ENCODE measurements around the gene CXCL16. TPM values are rescaled to one million over a fixed set of nuclear protein-coding genes. Genes with fewer than 3 reads are reported as not detected.

Gene CXCL16
- total and polyA plus RNA-seq, 10 of the 15 experiments (the other 5 are each of a cell fraction or from before 2014, with no cell fraction given): 0.15 to 2.2 (median 0.65) TPM

DNA sequence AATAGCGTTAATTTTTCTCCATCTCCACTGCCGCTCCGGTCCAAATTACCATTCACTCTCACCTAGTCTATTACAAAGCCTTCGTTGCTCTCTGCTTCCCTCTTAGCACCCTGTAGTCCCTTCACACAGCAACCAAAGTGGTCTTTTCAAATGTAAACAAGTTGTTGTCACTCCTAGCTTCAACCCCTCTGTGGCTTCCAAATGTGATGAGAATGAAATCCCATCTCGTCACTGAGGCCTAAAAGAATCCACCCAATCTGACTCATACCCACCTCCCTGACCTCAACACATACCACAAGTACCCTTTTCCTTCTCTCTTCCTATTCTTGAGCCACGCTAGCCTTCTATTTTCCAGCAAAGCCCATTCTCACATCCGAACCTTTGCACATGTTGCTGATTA is 33.6 kb downstream of the CXCL16 start:
- no peaks in the 10 kb centered on the region for H3K36me3 ChIP-seq (ENCODE audit: control insufficient read depth in 2 of 2, insufficient read depth in 2 of 2, low read length in 1 of 2)
- ChIA-PET CTCF (no interaction called here), POLR2A (interaction anchor here (0.6 kb wide), 1 partner anchor 730 kb away, joined by 3 read pairs; no protein-coding TSS in a partner anchor), SMC1A (ENCODE audit: uncharacterized antibody, unreplicated experiment) (no interaction called here), RAD21 (ENCODE audit: unreplicated experiment) (no interaction called here)
- no peak overlapping the region for H2AFZ ChIP-seq (ENCODE audit: control insufficient read depth, low read depth, low read length)
- in situ Hi-C loops (cut with MboI) (no loop called here), intact Hi-C loops (cut with micrococcal nuclease; ENCODE audit: unreplicated experiment) (no loop called here)
- no peak overlapping the region for H3K4me3 ChIP-seq
- BruUV-seq (replicated peaks): no TSS peak
- TF ChIP-seq ZNF622 (IDR thresholded peaks at IDR 0.05) (no peak), RUNX3 (IDR thresholded peaks at IDR 0.05; ENCODE audit: low read length) (no peak)
- TF ChIP-seq, protein P1, sequence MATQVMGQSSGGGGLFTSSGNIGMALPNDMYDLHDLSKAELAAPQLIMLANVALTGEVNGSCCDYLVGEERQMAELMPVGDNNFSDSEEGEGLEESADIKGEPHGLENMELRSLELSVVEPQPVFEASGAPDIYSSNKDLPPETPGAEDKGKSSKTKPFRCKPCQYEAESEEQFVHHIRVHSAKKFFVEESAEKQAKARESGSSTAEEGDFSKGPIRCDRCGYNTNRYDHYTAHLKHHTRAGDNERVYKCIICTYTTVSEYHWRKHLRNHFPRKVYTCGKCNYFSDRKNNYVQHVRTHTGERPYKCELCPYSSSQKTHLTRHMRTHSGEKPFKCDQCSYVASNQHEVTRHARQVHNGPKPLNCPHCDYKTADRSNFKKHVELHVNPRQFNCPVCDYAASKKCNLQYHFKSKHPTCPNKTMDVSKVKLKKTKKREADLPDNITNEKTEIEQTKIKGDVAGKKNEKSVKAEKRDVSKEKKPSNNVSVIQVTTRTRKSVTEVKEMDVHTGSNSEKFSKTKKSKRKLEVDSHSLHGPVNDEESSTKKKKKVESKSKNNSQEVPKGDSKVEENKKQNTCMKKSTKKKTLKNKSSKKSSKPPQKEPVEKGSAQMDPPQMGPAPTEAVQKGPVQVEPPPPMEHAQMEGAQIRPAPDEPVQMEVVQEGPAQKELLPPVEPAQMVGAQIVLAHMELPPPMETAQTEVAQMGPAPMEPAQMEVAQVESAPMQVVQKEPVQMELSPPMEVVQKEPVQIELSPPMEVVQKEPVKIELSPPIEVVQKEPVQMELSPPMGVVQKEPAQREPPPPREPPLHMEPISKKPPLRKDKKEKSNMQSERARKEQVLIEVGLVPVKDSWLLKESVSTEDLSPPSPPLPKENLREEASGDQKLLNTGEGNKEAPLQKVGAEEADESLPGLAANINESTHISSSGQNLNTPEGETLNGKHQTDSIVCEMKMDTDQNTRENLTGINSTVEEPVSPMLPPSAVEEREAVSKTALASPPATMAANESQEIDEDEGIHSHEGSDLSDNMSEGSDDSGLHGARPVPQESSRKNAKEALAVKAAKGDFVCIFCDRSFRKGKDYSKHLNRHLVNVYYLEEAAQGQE (IDR thresholded peaks at IDR 0.05; ENCODE audit: low read depth, low read length): no peak
- TF ChIP-seq, protein P2, sequence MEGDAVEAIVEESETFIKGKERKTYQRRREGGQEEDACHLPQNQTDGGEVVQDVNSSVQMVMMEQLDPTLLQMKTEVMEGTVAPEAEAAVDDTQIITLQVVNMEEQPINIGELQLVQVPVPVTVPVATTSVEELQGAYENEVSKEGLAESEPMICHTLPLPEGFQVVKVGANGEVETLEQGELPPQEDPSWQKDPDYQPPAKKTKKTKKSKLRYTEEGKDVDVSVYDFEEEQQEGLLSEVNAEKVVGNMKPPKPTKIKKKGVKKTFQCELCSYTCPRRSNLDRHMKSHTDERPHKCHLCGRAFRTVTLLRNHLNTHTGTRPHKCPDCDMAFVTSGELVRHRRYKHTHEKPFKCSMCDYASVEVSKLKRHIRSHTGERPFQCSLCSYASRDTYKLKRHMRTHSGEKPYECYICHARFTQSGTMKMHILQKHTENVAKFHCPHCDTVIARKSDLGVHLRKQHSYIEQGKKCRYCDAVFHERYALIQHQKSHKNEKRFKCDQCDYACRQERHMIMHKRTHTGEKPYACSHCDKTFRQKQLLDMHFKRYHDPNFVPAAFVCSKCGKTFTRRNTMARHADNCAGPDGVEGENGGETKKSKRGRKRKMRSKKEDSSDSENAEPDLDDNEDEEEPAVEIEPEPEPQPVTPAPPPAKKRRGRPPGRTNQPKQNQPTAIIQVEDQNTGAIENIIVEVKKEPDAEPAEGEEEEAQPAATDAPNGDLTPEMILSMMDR (IDR thresholded peaks at IDR 0.05 in 2 of 3, conservative IDR thresholded peaks at IDR 0.05 in 1 of 3; ENCODE audit: control insufficient read depth in 2 of 3, extremely low read depth in 1 of 3, insufficient read depth in 1 of 3, low read depth in 3 of 3, low read length in 3 of 3): no peak
- no peaks in the 10 kb centered on the region for H3K27me3 ChIP-seq (replicated peaks in 1 of 2; ENCODE audit: control insufficient read depth in 2 of 2, insufficient read depth in 2 of 2, low read length in 1 of 2)
- FAIRE-seq (no peak), ATAC-seq (no peak), DNase-seq (ENCODE audit: low read depth, low spot score) (no peak)
- H4K20me1 ChIP-seq (ENCODE audit: control insufficient read depth, insufficient read depth): no peaks in the 10 kb centered on the region
- WGBS (ENCODE audit: insufficient coverage, insufficient replicate concordance, low lambda C conversion rate, missing lambda C conversion rate): 81% methylated on average over 7 of the region's 7 CpGs
- no peaks in the 10 kb centered on the region; the same call in 2 of the 3 replicates for H3K9me3 ChIP-seq (replicated peaks; ENCODE audit: control insufficient read depth, insufficient read depth, low read length)
- peaks cover 30% of the 10 kb centered on the region for H3K79me2 ChIP-seq (ENCODE audit: control insufficient read depth, insufficient read depth, low read length)
- peaks cover 9% of the 10 kb centered on the region for H3K4me1 ChIP-seq (ENCODE audit: control insufficient read depth, insufficient read depth, low read length)
- no peak overlapping the region for H3K4me2 ChIP-seq (ENCODE audit: control insufficient read depth, insufficient read depth)
- no peak overlapping the region for H3K9ac ChIP-seq (ENCODE audit: control insufficient read depth, insufficient read depth, low read length)
- H3K27ac ChIP-seq (ENCODE audit: control insufficient read depth, insufficient read depth): no peak overlapping the region

All from GM12878 (cell line).